Neural cell (in vitro differentiated cells): ENCODE measurements around the gene SERINC5.

Experiments used
- CTCF ChIP-seq: fragments of 450-650 bp; IDR thresholded peaks from 2 replicates; pipeline ENCODE4 v1.5.1; 2014; ENCODE audit warnings: antibody characterized with exemption, mild to moderate bottlenecking, moderate library complexity; ENCODE audit not compliant: poor library complexity, severe bottlenecking
- EP300 ChIP-seq: fragments of 450-650 bp; conservative IDR thresholded peaks from 2 replicates; pipeline ENCODE4 v1.6.1; 2014; ENCODE audit warnings: antibody characterized with exemption, mild to moderate bottlenecking, moderate library complexity; ENCODE audit not compliant: poor library complexity, severe bottlenecking
- EZH2 ChIP-seq: fragments of 200-600, 300-800 bp; shearing (Covaris generic), sonication (generic); IDR thresholded peaks from 2 replicates; pipeline ENCODE4 v1.6.1; 2014; ENCODE audit warnings: antibody characterized with exemption, low read length, borderline replicate concordance, mild to moderate bottlenecking; ENCODE audit not compliant: insufficient read depth, poor library complexity, severe bottlenecking
- POLR2AphosphoS5 ChIP-seq: IDR thresholded peaks from 2 replicates; pipeline ENCODE4 v1.6.1; 2012
- RAD21 ChIP-seq: fragments of 450-650 bp; conservative IDR thresholded peaks from 2 replicates; pipeline ENCODE4 v1.6.1; 2014; ENCODE audit warnings: antibody characterized with exemption, mild to moderate bottlenecking, moderate library complexity
- REST ChIP-seq: IDR thresholded peaks from 2 replicates; pipeline ENCODE4 v1.6.1; 2012; ENCODE audit warnings: borderline replicate concordance
- SMC3 ChIP-seq: fragments of 450-650 bp; conservative IDR thresholded peaks from 2 replicates; pipeline ENCODE4 v1.6.1; 2014; ENCODE audit warnings: antibody characterized with exemption, mild to moderate bottlenecking, moderate library complexity; ENCODE audit not compliant: poor library complexity
- TAF1 ChIP-seq: IDR thresholded peaks from 2 replicates; pipeline ENCODE4 v1.6.1; 2012; ENCODE audit warnings: low read depth

GRCh38 chr5:80216096-80216495 is 39.8 kb downstream of the SERINC5 start:
- TF ChIP-seq POLR2AphosphoS5 (no peak), CTCF (no peak), TAF1 (no peak), EZH2 (no peak), SMC3 (no peak), EP300 (no peak), REST (no peak), RAD21 (no peak)
